Measurements from ENCODE around the gene RTF1.

RTF1 gene

DNA sequence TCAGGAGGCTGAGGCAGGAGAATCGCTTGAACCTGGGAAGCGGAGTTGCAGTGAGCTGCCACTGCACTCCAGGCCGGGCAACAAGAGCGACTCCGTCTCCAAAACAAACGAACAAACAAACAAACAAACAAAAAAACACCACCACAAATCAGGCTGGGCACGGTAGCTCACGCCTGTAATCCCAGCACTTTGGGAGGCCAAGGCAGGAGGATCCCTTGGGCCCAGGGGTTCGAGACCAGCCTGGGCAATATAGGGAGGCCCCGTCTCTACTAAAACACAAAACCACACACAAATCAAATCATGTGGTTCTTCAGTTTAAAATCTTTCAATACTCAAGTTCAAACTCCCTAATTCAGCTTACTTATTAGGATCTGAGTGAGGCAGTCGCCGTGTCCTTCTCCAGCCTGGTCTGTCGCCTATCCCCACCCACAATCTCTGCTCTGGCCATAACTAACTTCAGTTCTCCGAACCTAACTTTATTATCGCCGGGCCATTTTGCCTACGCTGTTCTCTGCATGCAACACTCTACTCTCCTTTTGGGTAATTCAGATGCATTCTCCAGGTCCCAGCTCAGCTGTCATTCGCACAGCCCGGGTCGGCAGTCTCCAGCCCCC, 660 bp upstream of the RTF1 start:
- 0 out of 2 replicates have a peak, but pooled peaks cover 4% of the 10 kb centered on the region for H3K4me1 ChIP-seq (ENCODE audit: control insufficient read depth, insufficient read depth, low read length)
- H3K9me3 ChIP-seq (ENCODE audit: control insufficient read depth, insufficient read depth, low read depth, low read length), result no peaks in the 10 kb centered on the region
- H3K27ac ChIP-seq (ENCODE audit: extremely low read depth, low read depth, low read length), result peak overlapping the region; percentile 33; the same call in 1 of the 2 replicates
- no peak for TF ChIP-seq ZNF155 (tag by site-specific recombination; IDR thresholded peaks at IDR 0.05)
- no peak for TF ChIP-seq ZNF707 (tag by site-specific recombination; IDR thresholded peaks at IDR 0.05)
- no peak for TF ChIP-seq ZNF585B (tag by site-specific recombination; IDR thresholded peaks at IDR 0.05)
- TF ChIP-seq ZBTB48 (tag by site-specific recombination; IDR thresholded peaks at IDR 0.05), result 0 out of 2 replicates have a peak, but pooled peaks have one; percentile 13
- TF ChIP-seq ZNF292 (tag by site-specific recombination; IDR thresholded peaks at IDR 0.05; ENCODE audit: borderline replicate concordance, low read depth), result no peak
- TF ChIP-seq KLF9 (tag by site-specific recombination; IDR thresholded peaks at IDR 0.05; ENCODE audit: low read depth), result no peak
- TF ChIP-seq ZNF529 (tag by site-specific recombination; IDR thresholded peaks at IDR 0.05; ENCODE audit: insufficient replicate concordance), result no peak
- no peak for TF ChIP-seq ZNF114 (tag by site-specific recombination; IDR thresholded peaks at IDR 0.05)
- no peak for TF ChIP-seq REST (tag by site-specific recombination; IDR thresholded peaks at IDR 0.05)
- TF ChIP-seq, protein P1, sequence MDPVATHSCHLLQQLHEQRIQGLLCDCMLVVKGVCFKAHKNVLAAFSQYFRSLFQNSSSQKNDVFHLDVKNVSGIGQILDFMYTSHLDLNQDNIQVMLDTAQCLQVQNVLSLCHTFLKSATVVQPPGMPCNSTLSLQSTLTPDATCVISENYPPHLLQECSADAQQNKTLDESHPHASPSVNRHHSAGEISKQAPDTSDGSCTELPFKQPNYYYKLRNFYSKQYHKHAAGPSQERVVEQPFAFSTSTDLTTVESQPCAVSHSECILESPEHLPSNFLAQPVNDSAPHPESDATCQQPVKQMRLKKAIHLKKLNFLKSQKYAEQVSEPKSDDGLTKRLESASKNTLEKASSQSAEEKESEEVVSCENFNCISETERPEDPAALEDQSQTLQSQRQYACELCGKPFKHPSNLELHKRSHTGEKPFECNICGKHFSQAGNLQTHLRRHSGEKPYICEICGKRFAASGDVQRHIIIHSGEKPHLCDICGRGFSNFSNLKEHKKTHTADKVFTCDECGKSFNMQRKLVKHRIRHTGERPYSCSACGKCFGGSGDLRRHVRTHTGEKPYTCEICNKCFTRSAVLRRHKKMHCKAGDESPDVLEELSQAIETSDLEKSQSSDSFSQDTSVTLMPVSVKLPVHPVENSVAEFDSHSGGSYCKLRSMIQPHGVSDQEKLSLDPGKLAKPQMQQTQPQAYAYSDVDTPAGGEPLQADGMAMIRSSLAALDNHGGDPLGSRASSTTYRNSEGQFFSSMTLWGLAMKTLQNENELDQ (tag by site-specific recombination; IDR thresholded peaks at IDR 0.05; ENCODE audit: low read depth), result no peak
- TF ChIP-seq ZNF248 (tag by site-specific recombination; IDR thresholded peaks at IDR 0.05), result no peak
- peak; percentile 31 for TF ChIP-seq ZNF335 (tag by site-specific recombination; conservative IDR thresholded peaks at IDR 0.05)
- ChIA-PET POLR2A (interaction anchor here (0.6 to 0.7 kb wide), 3 partner anchors 11 to 423 kb away, joined by 3 to 5 read pairs (median 4); partner anchors contain the start of gene PLA2G4B), CTCF (no interaction called here)
- H3K4me3 ChIP-seq (ENCODE audit: low read depth, low read length), result peak overlapping the region; percentile 59
- H3K36me3 ChIP-seq (ENCODE audit: control insufficient read depth in 2 of 2, insufficient read depth in 1 of 2, low read length in 2 of 2), result no peaks in the 10 kb centered on the region

GRCh38 chr15:41417418-41418195, 712 bp downstream of the RTF1 start:
- CTCF ChIA-PET, result interaction anchor here (0.6 kb wide), 1 partner anchor 16 kb away, joined by 3 read pairs; no protein-coding TSS in a partner anchor
- Histone ChIP-seq H3K27ac (ENCODE audit: extremely low read depth, low read depth, low read length) (peak overlapping the region; percentile 78), H3K36me3 (ENCODE audit: control insufficient read depth in 2 of 2, insufficient read depth in 1 of 2, low read length in 2 of 2) (no peaks in the 10 kb centered on the region; a peak in 1 of 3 replicates), H3K4me1 (ENCODE audit: control insufficient read depth, insufficient read depth, low read length) (0 out of 2 replicates have a peak, but pooled peaks cover 4% of the 10 kb centered on the region), H3K9me3 (ENCODE audit: control insufficient read depth, insufficient read depth, low read depth, low read length) (no peaks in the 10 kb centered on the region), H3K4me3 (ENCODE audit: low read depth, low read length) (peak overlapping the region; percentile 88)
- POLR2A ChIA-PET, result interaction anchor here (0.8 to 1.0 kb wide), 2 partner anchors 10 to 16 kb away, joined by 3 read pairs; no protein-coding TSS in a partner anchor
- no peak for TF ChIP-seq ZSCAN16 (tag by site-specific recombination; IDR thresholded peaks at IDR 0.05)
- TF ChIP-seq ZNF335 (tag by site-specific recombination; conservative IDR thresholded peaks at IDR 0.05), result 0 out of 2 replicates have a peak, but pooled peaks have one; percentile 41
- TF ChIP-seq ZNF843 (tag by site-specific recombination; IDR thresholded peaks at IDR 0.05), result no peak
- TF ChIP-seq, protein P2, sequence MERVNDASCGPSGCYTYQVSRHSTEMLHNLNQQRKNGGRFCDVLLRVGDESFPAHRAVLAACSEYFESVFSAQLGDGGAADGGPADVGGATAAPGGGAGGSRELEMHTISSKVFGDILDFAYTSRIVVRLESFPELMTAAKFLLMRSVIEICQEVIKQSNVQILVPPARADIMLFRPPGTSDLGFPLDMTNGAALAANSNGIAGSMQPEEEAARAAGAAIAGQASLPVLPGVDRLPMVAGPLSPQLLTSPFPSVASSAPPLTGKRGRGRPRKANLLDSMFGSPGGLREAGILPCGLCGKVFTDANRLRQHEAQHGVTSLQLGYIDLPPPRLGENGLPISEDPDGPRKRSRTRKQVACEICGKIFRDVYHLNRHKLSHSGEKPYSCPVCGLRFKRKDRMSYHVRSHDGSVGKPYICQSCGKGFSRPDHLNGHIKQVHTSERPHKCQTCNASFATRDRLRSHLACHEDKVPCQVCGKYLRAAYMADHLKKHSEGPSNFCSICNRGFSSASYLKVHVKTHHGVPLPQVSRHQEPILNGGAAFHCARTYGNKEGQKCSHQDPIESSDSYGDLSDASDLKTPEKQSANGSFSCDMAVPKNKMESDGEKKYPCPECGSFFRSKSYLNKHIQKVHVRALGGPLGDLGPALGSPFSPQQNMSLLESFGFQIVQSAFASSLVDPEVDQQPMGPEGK (tag by site-specific recombination; IDR thresholded peaks at IDR 0.05), result peak; percentile 58
- peak; percentile 31; the same call in 1 of the 2 replicates for TF ChIP-seq ZNF600 (tag by site-specific recombination; IDR thresholded peaks at IDR 0.05)
- TF ChIP-seq ZEB2 (tag by site-specific recombination; IDR thresholded peaks at IDR 0.05), result 0 out of 2 replicates have a peak, but pooled peaks have one; percentile 15
- TF ChIP-seq ZNF140 (tag by site-specific recombination; IDR thresholded peaks at IDR 0.05), result no peak
- peak; percentile 54 for TF ChIP-seq KLF9 (tag by site-specific recombination; IDR thresholded peaks at IDR 0.05; ENCODE audit: low read depth)
- 0 out of 2 replicates have a peak, but pooled peaks have one; percentile 6 for TF ChIP-seq ZFP69B (tag by site-specific recombination; IDR thresholded peaks at IDR 0.05)
- 0 out of 2 replicates have a peak, but pooled peaks have one; percentile 1 for TF ChIP-seq ZNF146 (tag by site-specific recombination; IDR thresholded peaks at IDR 0.05)
- TF ChIP-seq ZBTB20 (tag by site-specific recombination; IDR thresholded peaks at IDR 0.05), result peak; percentile 88
- no peak for TF ChIP-seq ZNF768 (tag by site-specific recombination; IDR thresholded peaks at IDR 0.05)
- TF ChIP-seq ZNF155 (tag by site-specific recombination; IDR thresholded peaks at IDR 0.05), result no peak
- 0 out of 2 replicates have a peak, but pooled peaks have one; percentile 10 for TF ChIP-seq MYNN (tag by site-specific recombination; IDR thresholded peaks at IDR 0.05; ENCODE audit: borderline replicate concordance)

Data from HEK293 (cell line).